GM12892 (cell line): ENCODE results near the gene MTCL1. TPM values are rescaled to one million over a fixed set of nuclear protein-coding genes. Genes with fewer than 3 reads are reported as not detected.

Experiments used
- DNase-seq: peaks from one replicate; pipeline ENCODE4 v3.0.0; 2011; ENCODE audit not compliant: insufficient read length
- FAIRE-seq: peaks from 2 replicates; lab custom pipeline; 2011; peaks lifted over from hg19 to GRCh38; lab: Jason Lieb, UNC
- POLR2A ChIP-seq: IDR thresholded peaks from 2 replicates; pipeline ENCODE4 v1.6.1; 2011; ENCODE audit warnings: low read depth, low read length, control low read depth
- POLR2AphosphoS5 ChIP-seq: IDR thresholded peaks from 2 replicates; pipeline ENCODE4 v1.6.1; 2011; ENCODE audit warnings: low read depth, low read length, control low read depth
- TAF1 ChIP-seq: IDR thresholded peaks from 2 replicates; pipeline ENCODE4 v1.6.1; 2011; ENCODE audit warnings: low read depth, mild to moderate bottlenecking, control low read depth, low read length, borderline replicate concordance
- polyA plus RNA-seq: library from polyadenylated mRNA; unstranded; fragments of >200 nt; gene quantifications from one replicate; pipeline ENCODE4 v1.2.1, GENCODE V29; 2012; ENCODE audit warnings: missing spikeins, inconsistent platforms; ENCODE audit not compliant: missing spikeins

The MTCL1 gene
- polyA plus RNA-seq: not detected

DNA sequence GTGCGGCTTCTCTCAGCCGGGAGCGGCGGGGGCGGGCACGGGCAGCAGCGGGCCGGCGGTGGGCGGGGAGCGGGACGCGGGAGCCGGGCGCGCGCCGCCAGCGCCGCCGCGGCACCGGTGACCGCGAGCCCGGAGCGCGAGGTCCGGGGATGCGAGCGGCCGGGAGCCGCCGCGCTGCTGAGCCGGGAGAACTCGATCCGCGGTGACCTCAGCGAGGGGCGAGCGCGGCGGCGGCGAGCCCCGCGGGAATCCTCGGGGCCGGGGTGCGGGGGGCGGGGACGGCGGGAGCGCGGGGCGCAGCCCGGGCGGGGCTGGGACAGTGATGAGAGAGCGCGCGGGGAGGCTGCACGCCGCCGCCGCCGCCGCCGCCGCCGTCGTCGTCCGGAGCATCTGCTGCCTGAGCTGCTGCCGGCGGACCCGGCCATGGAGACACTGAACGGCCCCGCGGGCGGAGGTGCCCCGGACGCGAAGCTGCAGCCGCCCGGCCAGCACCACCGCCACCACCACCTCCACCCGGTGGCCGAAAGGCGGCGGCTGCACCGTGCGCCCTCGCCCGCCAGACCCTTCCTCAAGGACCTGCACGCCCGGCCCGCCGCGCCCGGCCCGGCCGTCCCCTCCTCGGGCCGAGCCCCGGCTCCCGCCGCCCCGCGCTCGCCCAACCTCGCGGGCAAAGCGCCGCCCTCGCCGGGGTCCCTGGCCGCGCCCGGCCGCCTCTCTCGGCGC, at the start of gene MTCL1:
TSS of gene MTCL1 (plus strand) at position 319 of the 723 bp plus-strand sequence. CDS start at position 424, 105 bp downstream.
- TF ChIP-seq POLR2AphosphoS5 (no peak), POLR2A (no peak), TAF1 (no peak)
- peak; percentile 62 for DNase-seq
- no peak for FAIRE-seq

- DNase-seq (no peak), FAIRE-seq (no peak)
- TF ChIP-seq POLR2AphosphoS5 (no peak), POLR2A (no peak), TAF1 (no peak)
These were observed 49.1 kb upstream of the MTCL1 start for GRCh38 chr18:8656232-8656631.

DNA sequence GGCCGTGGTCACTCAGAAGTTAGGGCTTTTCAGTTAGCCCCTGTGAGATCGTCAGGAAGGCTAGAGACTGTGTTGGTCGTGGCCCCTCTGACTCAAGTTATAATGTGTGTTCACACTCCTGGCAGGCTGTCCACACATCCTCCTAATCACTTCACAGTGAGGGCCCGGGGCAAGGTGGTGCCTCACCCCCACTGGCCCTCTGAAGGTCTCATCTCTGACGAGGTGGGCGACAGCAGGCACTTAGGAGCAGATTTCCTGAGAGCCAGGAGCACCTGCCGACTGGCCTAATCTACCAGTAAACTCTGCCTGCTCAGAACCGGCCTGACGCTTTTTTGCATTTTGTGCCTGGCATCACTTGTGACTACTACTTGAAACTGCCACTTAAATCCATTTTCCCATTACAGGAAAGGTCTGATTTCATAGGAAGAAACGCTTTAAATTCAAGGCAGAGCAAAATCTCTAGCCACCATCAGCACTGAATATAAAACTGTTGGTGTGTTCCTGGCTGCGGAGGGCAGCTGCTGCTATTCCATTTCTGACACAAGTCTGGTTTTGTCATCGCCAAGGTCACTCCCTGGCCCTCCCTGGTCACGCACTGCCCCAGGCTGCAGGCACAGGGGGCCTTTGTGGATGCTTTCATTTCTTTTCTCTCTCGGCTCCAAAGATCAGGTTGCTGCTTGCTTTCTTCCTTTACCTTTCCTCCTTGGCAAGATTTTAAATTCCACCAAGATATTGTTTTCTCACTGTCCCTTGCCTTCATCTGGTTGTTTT, 48.1 kb upstream of the MTCL1 start:
- FAIRE-seq (no peak), DNase-seq (no peak)
- no peak for TF ChIP-seq TAF1
- TF ChIP-seq POLR2AphosphoS5: no peak
- no peak for TF ChIP-seq POLR2A

- no peak for TF ChIP-seq TAF1
- TF ChIP-seq POLR2A: no peak
- DNase-seq (no peak), FAIRE-seq (no peak)
These were observed 47.4 kb upstream of the MTCL1 start for GRCh38 chr18:8657873-8658470.

DNA sequence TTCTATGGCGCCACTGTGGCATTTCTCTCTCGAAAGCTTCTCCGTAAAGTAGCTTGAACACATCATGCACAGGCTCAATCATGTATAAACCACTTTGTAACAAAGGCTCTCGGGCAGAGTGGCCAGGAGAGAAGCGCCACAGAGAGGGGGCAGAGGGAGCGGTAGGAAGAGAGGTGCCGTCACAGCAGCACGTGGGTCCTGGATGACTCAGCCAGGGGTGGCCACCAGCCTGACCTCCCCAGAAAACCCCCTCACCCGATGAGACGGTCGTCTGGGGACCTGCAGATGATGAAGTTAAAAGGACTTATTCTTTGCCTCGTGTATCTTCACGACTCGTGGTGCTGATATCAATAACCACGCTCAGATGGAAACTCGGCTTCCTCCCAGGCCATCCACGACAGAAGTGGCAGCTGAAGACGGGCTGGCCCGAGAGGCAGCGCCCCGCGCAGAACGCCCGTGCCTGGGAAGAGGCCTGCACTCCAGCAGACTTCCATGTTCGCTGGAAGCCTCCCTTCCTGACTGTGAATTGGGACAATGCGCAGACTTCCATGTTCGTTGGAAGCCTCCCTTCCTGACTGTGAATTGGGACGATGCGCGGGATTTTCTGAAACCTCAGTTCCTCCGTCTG, 46.4 kb upstream of the MTCL1 start:
- no peak for FAIRE-seq

DNA sequence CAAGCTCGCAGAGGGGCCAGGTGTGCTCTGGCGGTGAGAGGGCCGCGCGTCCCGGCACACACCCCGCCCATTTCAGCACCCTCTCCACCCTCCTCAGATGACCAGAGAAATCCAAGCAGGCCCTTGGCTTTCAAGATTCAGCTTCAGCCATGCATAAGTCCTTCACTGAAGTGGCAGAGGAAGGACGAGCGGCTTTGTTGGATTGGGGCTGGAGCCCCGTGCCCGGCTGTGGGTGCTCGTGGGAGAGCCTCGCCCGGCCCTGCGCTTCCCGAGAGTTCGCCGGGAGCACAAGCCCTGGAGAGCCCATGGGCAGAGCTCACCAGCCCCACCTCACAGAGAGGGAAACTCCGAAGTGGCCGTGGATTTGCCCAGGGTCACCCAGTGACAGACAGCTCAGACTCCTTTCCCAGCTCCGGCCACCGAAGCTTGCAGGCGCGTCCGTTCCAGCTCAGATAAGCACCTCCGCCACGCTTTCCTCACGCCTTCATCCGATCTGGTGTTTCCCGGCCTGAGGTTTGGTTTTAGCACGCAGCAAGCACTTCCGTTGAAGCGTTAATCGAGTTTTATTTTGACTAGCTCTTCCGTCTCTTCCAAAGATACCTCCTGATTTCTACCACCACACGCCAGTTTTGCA, 45.6 kb upstream of the MTCL1 start:
- FAIRE-seq (no peak), DNase-seq (no peak)
- no peak for TF ChIP-seq POLR2A
- TF ChIP-seq POLR2AphosphoS5: no peak
- no peak for TF ChIP-seq TAF1

More for the DNA sequence above, 46.4 kb upstream of the MTCL1 start:
- TF ChIP-seq TAF1: no peak
- TF ChIP-seq POLR2A: no peak
- no peak for TF ChIP-seq POLR2AphosphoS5
- DNase-seq: no peak

DNA sequence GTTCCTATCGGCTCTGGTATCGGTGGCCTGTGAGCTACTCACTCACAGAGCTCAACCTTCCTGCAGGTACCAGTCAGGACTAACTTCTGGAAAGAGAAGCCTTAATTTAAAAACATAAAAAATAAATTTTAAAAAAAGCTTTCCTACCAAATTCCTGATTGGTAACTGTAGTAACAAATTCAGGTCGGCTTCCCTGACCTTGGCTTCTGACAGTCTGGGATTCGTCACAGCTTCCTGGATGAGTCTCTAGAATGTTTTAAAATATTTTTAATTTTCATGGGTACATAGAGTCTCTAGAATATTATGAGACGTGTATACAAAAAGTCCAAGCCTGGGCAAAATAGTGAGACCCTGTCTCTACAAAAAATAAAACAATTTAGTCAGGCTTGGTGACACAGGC, 45.0 kb upstream of the MTCL1 start:
- DNase-seq (no peak), FAIRE-seq (no peak)
- TF ChIP-seq POLR2AphosphoS5: no peak
- TF ChIP-seq POLR2A: no peak
- no peak for TF ChIP-seq TAF1

GRCh38 chr18:8661754-8662559, 43.4 kb upstream of the MTCL1 start:
- no peak for TF ChIP-seq POLR2AphosphoS5
- TF ChIP-seq TAF1: no peak
- no peak for TF ChIP-seq POLR2A
- DNase-seq (no peak), FAIRE-seq (no peak)

- TF ChIP-seq TAF1 (no peak), POLR2AphosphoS5 (no peak), POLR2A (no peak)
- DNase-seq (no peak), FAIRE-seq (no peak)
These were observed 42.6 kb upstream of the MTCL1 start for GRCh38 chr18:8662560-8663255.
